Loucy (cell line): Measurements from ENCODE around the gene ACTL6B.

Experiments used
- EZH2phosphoT487 ChIP-seq: fragments of 200-600 bp; IDR thresholded peaks from 2 replicates; pipeline ENCODE4 v1.6.1; 2018; ENCODE audit warnings: antibody characterized with exemption, mild to moderate bottlenecking, moderate library complexity, borderline replicate concordance
- TF ChIP-seq, protein P1 (sequence below): fragments of 200-600 bp; sonication (generic); conservative IDR thresholded peaks from 2 replicates; pipeline ENCODE4 v1.5.1; 2014; ENCODE audit warnings: mild to moderate bottlenecking, antibody characterized with exemption, low read length

DNA sequence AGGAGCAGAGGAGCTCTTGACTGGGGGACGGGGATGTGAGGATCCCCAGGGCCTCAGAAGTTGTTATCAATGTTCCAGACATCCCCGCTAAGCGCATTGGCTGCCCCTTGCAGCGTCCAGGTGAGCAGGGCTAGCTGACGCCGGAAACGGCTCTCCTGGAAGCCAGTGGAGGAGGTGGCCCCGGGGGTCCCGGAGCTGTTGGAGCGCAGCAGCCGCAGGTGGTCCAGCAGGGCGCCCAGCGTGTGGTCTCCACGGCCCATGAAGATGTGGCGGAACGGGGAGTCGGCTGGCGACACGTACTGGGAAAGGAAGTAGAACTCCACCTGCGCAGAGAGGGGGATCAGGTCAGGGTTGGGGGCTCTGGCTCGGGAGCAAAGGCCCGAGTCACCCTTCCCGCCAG is 35.4 kb downstream of the ACTL6B start:
- TF ChIP-seq, protein P1, sequence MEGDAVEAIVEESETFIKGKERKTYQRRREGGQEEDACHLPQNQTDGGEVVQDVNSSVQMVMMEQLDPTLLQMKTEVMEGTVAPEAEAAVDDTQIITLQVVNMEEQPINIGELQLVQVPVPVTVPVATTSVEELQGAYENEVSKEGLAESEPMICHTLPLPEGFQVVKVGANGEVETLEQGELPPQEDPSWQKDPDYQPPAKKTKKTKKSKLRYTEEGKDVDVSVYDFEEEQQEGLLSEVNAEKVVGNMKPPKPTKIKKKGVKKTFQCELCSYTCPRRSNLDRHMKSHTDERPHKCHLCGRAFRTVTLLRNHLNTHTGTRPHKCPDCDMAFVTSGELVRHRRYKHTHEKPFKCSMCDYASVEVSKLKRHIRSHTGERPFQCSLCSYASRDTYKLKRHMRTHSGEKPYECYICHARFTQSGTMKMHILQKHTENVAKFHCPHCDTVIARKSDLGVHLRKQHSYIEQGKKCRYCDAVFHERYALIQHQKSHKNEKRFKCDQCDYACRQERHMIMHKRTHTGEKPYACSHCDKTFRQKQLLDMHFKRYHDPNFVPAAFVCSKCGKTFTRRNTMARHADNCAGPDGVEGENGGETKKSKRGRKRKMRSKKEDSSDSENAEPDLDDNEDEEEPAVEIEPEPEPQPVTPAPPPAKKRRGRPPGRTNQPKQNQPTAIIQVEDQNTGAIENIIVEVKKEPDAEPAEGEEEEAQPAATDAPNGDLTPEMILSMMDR, result no peak
- TF ChIP-seq EZH2phosphoT487, result no peak
